ENCODE measurements around the gene KIRREL3.

KIRREL3 gene

DNA sequence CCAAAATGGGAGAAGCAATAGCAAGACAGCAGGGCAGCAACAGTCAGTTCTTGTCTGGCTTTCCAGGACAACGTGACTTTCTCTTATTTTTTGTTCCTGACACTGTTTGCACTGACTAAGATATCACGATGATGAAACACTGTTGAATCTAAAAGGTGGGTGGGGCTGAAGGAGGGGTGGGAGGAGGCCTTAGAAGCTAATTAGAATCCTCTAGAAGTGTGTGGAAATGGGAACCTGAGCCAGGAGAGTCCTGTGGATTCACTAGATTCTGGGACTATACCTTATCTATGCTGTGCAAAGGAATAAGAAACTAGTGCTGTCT, 344.8 kb downstream of the KIRREL3 start:
- TF ChIP-seq, protein P1, sequence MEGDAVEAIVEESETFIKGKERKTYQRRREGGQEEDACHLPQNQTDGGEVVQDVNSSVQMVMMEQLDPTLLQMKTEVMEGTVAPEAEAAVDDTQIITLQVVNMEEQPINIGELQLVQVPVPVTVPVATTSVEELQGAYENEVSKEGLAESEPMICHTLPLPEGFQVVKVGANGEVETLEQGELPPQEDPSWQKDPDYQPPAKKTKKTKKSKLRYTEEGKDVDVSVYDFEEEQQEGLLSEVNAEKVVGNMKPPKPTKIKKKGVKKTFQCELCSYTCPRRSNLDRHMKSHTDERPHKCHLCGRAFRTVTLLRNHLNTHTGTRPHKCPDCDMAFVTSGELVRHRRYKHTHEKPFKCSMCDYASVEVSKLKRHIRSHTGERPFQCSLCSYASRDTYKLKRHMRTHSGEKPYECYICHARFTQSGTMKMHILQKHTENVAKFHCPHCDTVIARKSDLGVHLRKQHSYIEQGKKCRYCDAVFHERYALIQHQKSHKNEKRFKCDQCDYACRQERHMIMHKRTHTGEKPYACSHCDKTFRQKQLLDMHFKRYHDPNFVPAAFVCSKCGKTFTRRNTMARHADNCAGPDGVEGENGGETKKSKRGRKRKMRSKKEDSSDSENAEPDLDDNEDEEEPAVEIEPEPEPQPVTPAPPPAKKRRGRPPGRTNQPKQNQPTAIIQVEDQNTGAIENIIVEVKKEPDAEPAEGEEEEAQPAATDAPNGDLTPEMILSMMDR (IDR thresholded peaks at IDR 0.05; ENCODE audit: borderline replicate concordance, insufficient read depth, low read depth, low read length) = no peak

DNA sequence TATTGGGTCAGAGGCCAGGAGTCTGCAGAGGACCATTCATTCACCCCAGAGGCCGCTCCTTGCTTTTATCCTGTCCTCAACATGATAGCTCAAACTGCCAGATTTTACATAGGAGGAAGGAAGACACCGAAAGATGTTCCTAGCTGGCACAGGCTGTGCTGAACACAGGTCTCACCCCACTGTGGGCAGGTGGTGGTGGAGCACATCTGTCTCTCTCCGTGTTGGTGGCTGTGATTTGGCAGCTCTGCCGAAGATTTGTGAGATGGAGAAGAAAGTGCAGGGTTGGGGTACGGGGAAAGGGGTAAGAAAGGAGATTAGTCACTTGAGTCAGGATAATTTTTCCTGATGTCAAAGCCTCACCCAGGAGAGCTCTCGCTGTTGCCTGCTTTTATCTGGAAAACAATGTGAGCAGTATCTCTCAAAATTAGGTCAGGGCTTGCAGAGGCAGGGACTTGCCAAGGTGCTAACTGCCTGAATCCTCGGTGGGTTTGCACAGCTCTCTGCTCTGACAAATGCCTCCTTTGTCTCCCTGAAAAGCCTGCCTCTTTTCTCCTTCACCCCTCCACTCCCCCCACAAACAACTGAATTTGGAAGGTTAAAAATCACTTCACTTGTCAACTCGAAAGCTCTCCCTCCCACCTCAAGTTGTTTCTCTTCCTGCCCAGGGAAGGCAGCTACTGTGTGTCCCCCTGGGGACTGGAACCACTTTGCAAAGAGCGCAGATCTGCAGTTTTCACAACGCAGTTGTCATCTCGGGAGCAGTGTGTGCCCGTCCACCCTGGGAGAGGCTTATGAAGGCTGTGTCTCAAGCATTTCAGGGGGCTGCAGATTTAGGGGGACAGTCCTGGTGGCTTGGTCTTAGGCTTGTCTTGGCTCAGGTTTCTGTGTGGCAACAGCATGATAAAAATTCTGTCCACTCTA, 345.4 kb downstream of the KIRREL3 start:
- no peak overlapping the region for H3K4me3 ChIP-seq (ENCODE audit: low read depth, low read length)
- TF ChIP-seq, protein P1 (IDR thresholded peaks at IDR 0.05; ENCODE audit: borderline replicate concordance, insufficient read depth, low read depth, low read length) = no peak

More for the DNA sequence above, 344.8 kb downstream of the KIRREL3 start:
- no peak overlapping the region for H3K4me3 ChIP-seq (ENCODE audit: low read depth, low read length)

DNA sequence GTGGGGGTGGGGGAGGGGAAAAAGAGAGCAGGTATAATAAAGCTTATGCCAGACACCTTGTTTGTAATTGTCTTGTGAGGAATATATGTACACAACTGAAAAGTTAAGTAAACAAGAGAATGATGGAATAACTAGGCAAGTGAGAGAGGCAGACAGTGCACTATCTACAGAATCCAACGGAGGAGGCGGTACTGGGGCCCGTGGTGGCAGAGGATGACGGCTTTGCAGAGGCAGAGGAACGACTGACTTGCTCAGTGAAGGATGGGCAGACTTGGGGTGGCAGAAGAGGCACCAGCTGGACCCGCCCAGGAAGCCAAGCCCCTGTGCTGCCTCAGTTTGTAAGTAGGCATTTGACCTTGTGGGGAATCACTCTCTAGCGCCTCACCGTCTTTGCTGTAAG, 347.5 kb downstream of the KIRREL3 start:
- TF ChIP-seq, protein P1 (IDR thresholded peaks at IDR 0.05; ENCODE audit: borderline replicate concordance, insufficient read depth, low read depth, low read length) = no peak
- H3K4me3 ChIP-seq (ENCODE audit: low read depth, low read length) = no peak overlapping the region

DNA sequence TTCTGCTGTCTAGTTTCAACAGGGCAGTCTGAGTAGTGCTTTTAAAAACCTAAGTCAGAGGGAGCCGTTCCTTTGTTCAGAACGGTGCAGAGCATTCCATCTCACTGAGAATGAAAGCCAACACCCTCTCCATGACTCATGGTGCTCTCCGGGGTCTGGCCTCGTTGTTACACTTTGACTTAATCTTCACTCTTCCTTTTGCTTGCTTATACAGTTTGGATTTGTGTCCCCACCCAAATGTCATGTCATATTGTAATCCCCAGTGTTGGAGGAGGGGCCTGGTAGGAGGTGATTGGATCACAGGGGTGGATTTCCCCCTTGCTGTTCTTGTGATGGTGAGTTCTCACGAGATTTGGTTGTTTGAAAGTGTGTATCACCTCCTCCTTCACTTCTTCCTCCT, 352.8 kb downstream of the KIRREL3 start:
- TF ChIP-seq, protein P1 (IDR thresholded peaks at IDR 0.05; ENCODE audit: borderline replicate concordance, insufficient read depth, low read depth, low read length) = no peak
- H3K4me3 ChIP-seq (ENCODE audit: low read depth, low read length) = no peak overlapping the region

DNA sequence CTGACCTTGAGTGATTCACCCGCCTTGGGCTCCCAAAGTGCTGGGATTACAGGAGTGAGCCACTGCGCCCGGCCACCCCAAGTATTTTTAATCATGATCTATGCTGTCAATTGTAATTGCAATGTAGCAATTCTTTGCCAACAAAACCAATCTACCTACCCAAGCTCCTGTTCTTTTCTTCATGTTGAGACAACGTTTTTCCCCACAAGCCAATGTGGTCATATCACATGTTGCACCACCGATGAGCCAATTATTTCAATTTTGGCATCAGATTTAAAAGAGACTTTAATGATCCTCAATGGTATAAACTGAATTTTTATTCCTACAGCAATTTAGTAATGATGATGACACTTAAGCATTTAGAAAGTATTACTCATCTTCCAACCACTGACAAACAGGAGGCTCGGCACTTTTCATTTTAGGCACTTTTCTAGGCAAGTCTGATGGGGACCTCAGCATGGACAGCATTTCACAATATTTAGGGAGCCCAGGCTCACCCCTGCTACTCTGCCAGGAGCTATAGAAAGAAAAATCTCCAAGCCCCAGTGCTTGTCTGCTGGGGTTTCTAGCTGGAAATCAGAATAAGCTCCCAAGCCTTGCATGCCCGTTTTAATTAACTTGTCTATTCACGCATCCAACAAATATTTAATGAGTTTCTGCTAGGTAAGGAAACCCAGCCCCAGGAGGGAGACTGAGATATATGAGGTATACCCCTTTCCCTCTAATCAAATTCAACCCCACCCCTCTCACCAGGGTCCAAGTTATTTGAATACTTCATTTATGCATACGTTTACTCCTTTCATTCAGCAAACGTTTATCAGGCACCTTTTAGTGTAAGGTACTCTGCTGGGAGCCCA, 353.6 kb downstream of the KIRREL3 start:
- no peak overlapping the region for H3K4me3 ChIP-seq (ENCODE audit: low read depth, low read length)

DNA sequence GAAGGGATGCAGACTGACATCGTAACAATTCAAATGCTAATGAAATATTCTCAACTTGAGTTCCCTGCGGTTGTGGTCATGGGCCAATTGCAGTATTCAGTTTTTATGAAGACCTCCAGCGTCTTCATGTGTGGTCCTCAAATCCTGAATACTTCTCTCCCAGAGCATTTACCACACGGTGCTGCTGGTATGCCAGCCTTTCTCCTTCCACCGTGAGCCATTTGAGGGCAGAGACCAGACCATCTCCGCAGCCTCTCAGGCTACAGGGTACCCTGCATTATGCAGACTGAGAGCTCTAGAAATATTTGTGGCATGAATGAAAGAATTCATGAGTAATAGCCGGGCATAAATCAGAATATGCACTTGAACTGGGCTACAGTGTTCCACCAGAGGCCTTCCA, 355.4 kb downstream of the KIRREL3 start:
- TF ChIP-seq, protein P1 (IDR thresholded peaks at IDR 0.05; ENCODE audit: borderline replicate concordance, insufficient read depth, low read depth, low read length) = no peak
- H3K4me3 ChIP-seq (ENCODE audit: low read depth, low read length) = no peak overlapping the region

More for the DNA sequence above, 353.6 kb downstream of the KIRREL3 start:
- TF ChIP-seq, protein P1 (IDR thresholded peaks at IDR 0.05; ENCODE audit: borderline replicate concordance, insufficient read depth, low read depth, low read length) = no peak

Data from GM12875 (cell line).